Stomach (tissue), 4 donors: ENCODE measurements around the gene PADI3.

Experiments
- CTCF ChIP-seq, 7 experiments: fragments of 450-650 bp in 4 of 7; fragments of 200-600 bp in 3 of 7; sonication (generic) in 3 of 7; IDR thresholded peaks; one replicate each; pipeline ENCODE4 v1.5.1; 2016 to 2019; ENCODE audit warnings: antibody characterized with exemption in 7 of 7, control low read depth in 2 of 7, mild to moderate bottlenecking in 1 of 7
- EP300 ChIP-seq: sonication (generic); formaldehyde crosslinking; IDR thresholded peaks from one replicate; pipeline ENCODE4 v1.6.1; 2017; ENCODE audit warnings: antibody characterized with exemption

DNA sequence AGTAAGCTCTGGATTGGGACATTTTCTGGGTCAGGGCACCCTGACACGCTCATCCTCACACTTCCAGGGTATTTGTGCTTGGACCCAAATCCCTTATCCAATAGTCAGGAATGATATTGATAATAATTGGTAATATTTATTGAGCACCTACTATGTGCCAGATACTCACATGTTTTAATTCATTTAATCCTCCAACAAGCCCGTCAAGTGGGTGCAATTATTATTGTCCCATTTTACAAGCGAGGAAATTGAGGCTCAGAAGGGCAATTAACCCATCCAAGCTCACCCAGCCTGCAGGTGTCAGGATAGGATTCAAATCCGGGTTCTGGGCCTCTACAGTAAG, 11.4 kb upstream of the PADI3 start:
- TF ChIP-seq CTCF (IDR thresholded peaks at IDR 0.05) (no peak), EP300 (no peak)
